ENCODE data around the gene PPARD.

DNA sequence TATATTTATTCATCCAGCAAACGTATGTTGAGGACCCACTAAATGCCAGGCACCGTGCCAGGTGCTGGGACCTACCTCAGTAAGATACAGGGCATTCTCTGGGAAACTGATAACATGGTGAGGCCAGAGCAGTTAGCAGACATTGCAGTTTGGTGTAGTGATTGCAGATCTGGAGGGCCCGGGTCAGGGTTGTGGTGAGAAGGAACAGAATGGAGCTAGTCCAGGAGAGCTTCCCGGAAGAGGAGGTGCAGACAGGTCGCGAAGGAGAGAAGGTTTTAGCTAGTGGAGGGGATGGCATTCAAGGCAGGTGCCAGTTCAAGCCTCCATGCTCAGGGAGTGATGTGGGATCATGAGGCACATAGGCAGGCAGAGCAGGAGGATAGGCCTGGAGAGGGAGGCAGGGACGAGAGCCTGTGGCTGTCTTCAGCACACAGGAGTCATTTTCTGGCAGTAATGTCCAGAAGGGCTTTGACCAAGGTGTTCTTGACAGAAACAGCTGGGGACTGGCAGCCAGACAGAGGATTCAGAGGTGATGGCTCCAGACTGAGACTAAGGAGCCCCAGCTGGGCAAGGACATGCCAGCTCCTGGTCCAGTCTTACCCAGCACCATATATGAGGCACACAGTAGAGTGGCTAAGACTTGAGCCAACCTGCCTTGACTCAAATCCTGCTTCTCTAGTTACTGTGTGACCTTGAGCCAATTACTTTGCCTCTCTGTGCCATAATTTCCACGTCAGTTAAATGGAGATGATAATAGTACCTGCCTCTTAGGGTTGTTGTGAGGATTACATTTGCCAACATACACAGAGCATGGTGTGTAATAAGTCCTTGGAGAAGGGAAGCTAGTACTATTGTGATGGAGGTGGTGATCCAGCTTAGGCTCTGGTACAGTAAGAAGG, 61.4 kb downstream of the PPARD start:
- TF ChIP-seq, protein P1, sequence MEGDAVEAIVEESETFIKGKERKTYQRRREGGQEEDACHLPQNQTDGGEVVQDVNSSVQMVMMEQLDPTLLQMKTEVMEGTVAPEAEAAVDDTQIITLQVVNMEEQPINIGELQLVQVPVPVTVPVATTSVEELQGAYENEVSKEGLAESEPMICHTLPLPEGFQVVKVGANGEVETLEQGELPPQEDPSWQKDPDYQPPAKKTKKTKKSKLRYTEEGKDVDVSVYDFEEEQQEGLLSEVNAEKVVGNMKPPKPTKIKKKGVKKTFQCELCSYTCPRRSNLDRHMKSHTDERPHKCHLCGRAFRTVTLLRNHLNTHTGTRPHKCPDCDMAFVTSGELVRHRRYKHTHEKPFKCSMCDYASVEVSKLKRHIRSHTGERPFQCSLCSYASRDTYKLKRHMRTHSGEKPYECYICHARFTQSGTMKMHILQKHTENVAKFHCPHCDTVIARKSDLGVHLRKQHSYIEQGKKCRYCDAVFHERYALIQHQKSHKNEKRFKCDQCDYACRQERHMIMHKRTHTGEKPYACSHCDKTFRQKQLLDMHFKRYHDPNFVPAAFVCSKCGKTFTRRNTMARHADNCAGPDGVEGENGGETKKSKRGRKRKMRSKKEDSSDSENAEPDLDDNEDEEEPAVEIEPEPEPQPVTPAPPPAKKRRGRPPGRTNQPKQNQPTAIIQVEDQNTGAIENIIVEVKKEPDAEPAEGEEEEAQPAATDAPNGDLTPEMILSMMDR (IDR thresholded peaks at IDR 0.05): no peak
- no peak for TF ChIP-seq POLR2AphosphoS5 (IDR thresholded peaks at IDR 0.05)
- no peak for TF ChIP-seq POLR2A (IDR thresholded peaks at IDR 0.05)
